ENCODE data around the gene ADCY2.

- TF ChIP-seq CTCF (conservative IDR thresholded peaks at IDR 0.05; ENCODE audit: low read depth in 2 of 2) = no peak
- no peak for TF ChIP-seq EZH2 (IDR thresholded peaks at IDR 0.05; ENCODE audit: low read depth, unreplicated experiment)
Observed at GRCh38 chr5:7419846-7420245, 23.9 kb downstream of the ADCY2 start.

Data from GM23338 (cell line).